ENCODE data around the gene CACNA2D3. TPM values are rescaled to one million over a fixed set of nuclear protein-coding genes. Genes with fewer than 3 reads are reported as not detected.

The CACNA2D3 gene
- total and polyA plus RNA-seq, 2 experiments from 2014 or later = 0.30 to 0.43 TPM

GRCh38 chr3:54685213-54685612 is 562.9 kb downstream of the CACNA2D3 start:
- H3K9ac ChIP-seq = no peak overlapping the region
- no peak for TF ChIP-seq EZH2 (IDR thresholded peaks at IDR 0.05; ENCODE audit: insufficient read depth, poor library complexity, severe bottlenecking)
- no peak for TF ChIP-seq EZH2phosphoT487 (IDR thresholded peaks at IDR 0.05; ENCODE audit: insufficient read depth, low read depth)
- no peak overlapping the region for H3K4me2 ChIP-seq (ENCODE audit: unreplicated experiment)
- H3F3A ChIP-seq (ENCODE audit: insufficient read depth) = no peaks in the 10 kb centered on the region
- no peaks in the 10 kb centered on the region for H3K9me2 ChIP-seq (ENCODE audit: insufficient read depth)
- H3K9me3 ChIP-seq (ENCODE audit: low read depth) = no peaks in the 10 kb centered on the region
- 73 to 82% methylated on average over 2 of the region's 2 CpGs for WGBS, 2 experiments (ENCODE audit: low coverage in 1 of 2, low lambda C conversion rate in 2 of 2, missing lambda C conversion rate in 2 of 2)
- no peak overlapping the region for H3K27ac ChIP-seq
- H3K4me1 ChIP-seq (ENCODE audit: insufficient read depth) = no peaks in the 10 kb centered on the region
- DNase-seq = no peak
- no peaks in the 10 kb centered on the region for H3K27me3 ChIP-seq (replicated peaks; ENCODE audit: insufficient read depth)
- no peaks in the 10 kb centered on the region for H3K79me2 ChIP-seq (ENCODE audit: insufficient read depth)
- H2AFZ ChIP-seq = no peak overlapping the region
- in situ Hi-C loops (cut with MboI) = no loop called here
- no peaks in the 10 kb centered on the region for H4K20me1 ChIP-seq (ENCODE audit: insufficient read depth)
- H3K36me3 ChIP-seq (ENCODE audit: low read depth) = no peaks in the 10 kb centered on the region
- H3K4me3 ChIP-seq = no peak overlapping the region

GRCh38 chr3:54691289-54691771 is 569.0 kb downstream of the CACNA2D3 start:
- H3F3A ChIP-seq (ENCODE audit: insufficient read depth) = no peaks in the 10 kb centered on the region
- no peaks in the 10 kb centered on the region for H3K9me2 ChIP-seq (ENCODE audit: insufficient read depth)
- H2AFZ ChIP-seq = no peak overlapping the region
- H3K9ac ChIP-seq = no peak overlapping the region
- H3K4me2 ChIP-seq (ENCODE audit: unreplicated experiment) = no peak overlapping the region
- 9 to 12% methylated on average over 2 of the region's 2 CpGs for WGBS, 2 experiments (ENCODE audit: low coverage in 1 of 2, low lambda C conversion rate in 2 of 2, missing lambda C conversion rate in 2 of 2)
- no peak overlapping the region for H3K27ac ChIP-seq
- H3K79me2 ChIP-seq (ENCODE audit: insufficient read depth) = no peaks in the 10 kb centered on the region
- TF ChIP-seq EZH2phosphoT487 (IDR thresholded peaks at IDR 0.05; ENCODE audit: insufficient read depth, low read depth) (no peak), EZH2 (IDR thresholded peaks at IDR 0.05; ENCODE audit: insufficient read depth, poor library complexity, severe bottlenecking) (no peak)
- no peaks in the 10 kb centered on the region for H4K20me1 ChIP-seq (ENCODE audit: insufficient read depth)
- no peaks in the 10 kb centered on the region for H3K27me3 ChIP-seq (replicated peaks; ENCODE audit: insufficient read depth)
- H3K9me3 ChIP-seq (ENCODE audit: low read depth) = no peaks in the 10 kb centered on the region
- no peak for DNase-seq
- no peak overlapping the region for H3K4me3 ChIP-seq
- in situ Hi-C loops (cut with MboI) = no loop called here
- H3K4me1 ChIP-seq (ENCODE audit: insufficient read depth) = no peaks in the 10 kb centered on the region
- H3K36me3 ChIP-seq (ENCODE audit: low read depth) = no peaks in the 10 kb centered on the region

- WGBS, 2 experiments (ENCODE audit: low coverage in 1 of 2, low lambda C conversion rate in 2 of 2, missing lambda C conversion rate in 2 of 2) = 45 to 56% methylated on average over 3 of the region's 3 CpGs
- Histone ChIP-seq H3K79me2 (ENCODE audit: insufficient read depth) (no peaks in the 10 kb centered on the region), H3K27ac (no peak overlapping the region)
These were observed 574.0 kb downstream of the CACNA2D3 start for GRCh38 chr3:54696313-54696712.

GRCh38 chr3:54698054-54698453 is 575.7 kb downstream of the CACNA2D3 start:
- H3K9me2 ChIP-seq (ENCODE audit: insufficient read depth) = no peaks in the 10 kb centered on the region
- H3F3A ChIP-seq (ENCODE audit: insufficient read depth) = no peaks in the 10 kb centered on the region
- no peaks in the 10 kb centered on the region for H3K79me2 ChIP-seq (ENCODE audit: insufficient read depth)
- no peak overlapping the region for H3K4me3 ChIP-seq
- no peak overlapping the region for H3K9ac ChIP-seq
- H3K9me3 ChIP-seq (ENCODE audit: low read depth) = no peaks in the 10 kb centered on the region
- no peak for TF ChIP-seq EZH2 (IDR thresholded peaks at IDR 0.05; ENCODE audit: insufficient read depth, poor library complexity, severe bottlenecking)
- TF ChIP-seq EZH2phosphoT487 (IDR thresholded peaks at IDR 0.05; ENCODE audit: insufficient read depth, low read depth) = no peak
- in situ Hi-C loops (cut with MboI) = no loop called here
- DNase-seq = no peak
- no peaks in the 10 kb centered on the region for H4K20me1 ChIP-seq (ENCODE audit: insufficient read depth)
- no peaks in the 10 kb centered on the region for H3K36me3 ChIP-seq (ENCODE audit: low read depth)
- no peaks in the 10 kb centered on the region for H3K27me3 ChIP-seq (replicated peaks; ENCODE audit: insufficient read depth)
- no peaks in the 10 kb centered on the region for H3K4me1 ChIP-seq (ENCODE audit: insufficient read depth)
- no peak overlapping the region for H3K4me2 ChIP-seq (ENCODE audit: unreplicated experiment)
- H3K27ac ChIP-seq = no peak overlapping the region
- WGBS, 2 experiments (ENCODE audit: low coverage in 1 of 2, low lambda C conversion rate in 2 of 2, missing lambda C conversion rate in 2 of 2) = 0% methylated on average over 1 of the region's 1 CpG
- H2AFZ ChIP-seq = no peak overlapping the region

More at GRCh38 chr3:54696313-54696712, 574.0 kb downstream of the CACNA2D3 start:
- Histone ChIP-seq H3K9ac (no peak overlapping the region), H3K9me3 (ENCODE audit: low read depth) (no peaks in the 10 kb centered on the region), H3K36me3 (ENCODE audit: low read depth) (no peaks in the 10 kb centered on the region), H4K20me1 (ENCODE audit: insufficient read depth) (no peaks in the 10 kb centered on the region), H3K4me2 (ENCODE audit: unreplicated experiment) (no peak overlapping the region), H3K9me2 (ENCODE audit: insufficient read depth) (no peaks in the 10 kb centered on the region), H3F3A (ENCODE audit: insufficient read depth) (no peaks in the 10 kb centered on the region), H3K4me3 (no peak overlapping the region), H2AFZ (no peak overlapping the region), H3K4me1 (ENCODE audit: insufficient read depth) (no peaks in the 10 kb centered on the region), H3K27me3 (replicated peaks; ENCODE audit: insufficient read depth) (no peaks in the 10 kb centered on the region)
- in situ Hi-C loops (cut with MboI) = no loop called here
- DNase-seq = no peak
- TF ChIP-seq EZH2phosphoT487 (IDR thresholded peaks at IDR 0.05; ENCODE audit: insufficient read depth, low read depth) (no peak), EZH2 (IDR thresholded peaks at IDR 0.05; ENCODE audit: insufficient read depth, poor library complexity, severe bottlenecking) (no peak)

- Histone ChIP-seq H3K4me1 (ENCODE audit: insufficient read depth) (no peaks in the 10 kb centered on the region), H3K4me2 (ENCODE audit: unreplicated experiment) (no peak overlapping the region), H3K9me3 (ENCODE audit: low read depth) (no peaks in the 10 kb centered on the region), H3K4me3 (no peak overlapping the region), H3K36me3 (ENCODE audit: low read depth) (no peaks in the 10 kb centered on the region), H3K79me2 (ENCODE audit: insufficient read depth) (no peaks in the 10 kb centered on the region), H3K9ac (no peak overlapping the region), H3K27ac (no peak overlapping the region), H4K20me1 (ENCODE audit: insufficient read depth) (no peaks in the 10 kb centered on the region), H3K27me3 (replicated peaks; ENCODE audit: insufficient read depth) (no peaks in the 10 kb centered on the region), H2AFZ (no peak overlapping the region), H3K9me2 (ENCODE audit: insufficient read depth) (no peaks in the 10 kb centered on the region), H3F3A (ENCODE audit: insufficient read depth) (no peaks in the 10 kb centered on the region)
- 0 to 5% methylated on average over 1 of the region's 1 CpG for WGBS, 2 experiments (ENCODE audit: low coverage in 1 of 2, low lambda C conversion rate in 2 of 2, missing lambda C conversion rate in 2 of 2)
- in situ Hi-C loops (cut with MboI) = no loop called here
- DNase-seq = no peak
- TF ChIP-seq EZH2phosphoT487 (IDR thresholded peaks at IDR 0.05; ENCODE audit: insufficient read depth, low read depth) = no peak
- TF ChIP-seq EZH2 (IDR thresholded peaks at IDR 0.05; ENCODE audit: insufficient read depth, poor library complexity, severe bottlenecking) = no peak
These were observed 581.6 kb downstream of the CACNA2D3 start for GRCh38 chr3:54703923-54704322.
